HepG2 (cell line): ENCODE measurements around the gene NTM. TPM values are rescaled to one million over a fixed set of nuclear protein-coding genes. Genes with fewer than 3 reads are reported as not detected.

Experiments
- ATAC-seq: fragments of 200-7000 bp; cut with Tn5 transposase; 3 replicates; pipeline ENCODE4 v1.9.1; 2020; ENCODE audit warnings: mild to moderate bottlenecking, moderate library complexity
- BruUV-seq: library from RNA; stranded (reverse); fragments of 400-500 nt; replicated peaks from 2 replicates; lab custom pipeline; 2021; lab: Mats Ljungman, UMichigan
- CTCF ChIA-PET: fragments of 300-600 bp; formaldehyde crosslinking; extraction: SDS; loops from one replicate; lab custom pipeline; 2021; ENCODE audit warnings: low total read pairs, inconsistent platforms, low intra/inter-chr PET ratio; lab: Yijun Ruan, JAX
- POLR2A ChIA-PET: fragments of 350-600 bp; sonication (Branson Sonifier 250); formaldehyde crosslinking; loops from one replicate; lab custom pipeline; 2020; ENCODE audit warnings: antibody characterized with exemption, inconsistent platforms; lab: Yijun Ruan, JAX
- DNase-seq: peaks from one replicate; pipeline ENCODE4 v3.0.0-alpha.2; 2015; ENCODE audit warnings: low spot score
- FAIRE-seq: peaks from 3 replicates; lab custom pipeline; 2011; peaks lifted over from hg19 to GRCh38; lab: Jason Lieb, UNC
- H2AFZ ChIP-seq: one replicate; pipeline ENCODE4 v1.6.1; 2011; ENCODE audit warnings: low read length, inconsistent platforms
- H3K27ac ChIP-seq: fragments of 300-600 bp; 3 replicates; pipeline ENCODE4 v1.8.0; 2011; ENCODE audit warnings: mixed run types, mild to moderate bottlenecking, mixed read lengths, low read length, inconsistent platforms; ENCODE audit not compliant: insufficient read depth; ENCODE audit errors: extremely low read length
- H3K27me3 ChIP-seq, 2 experiments: fragments of 200-600 bp in 1 of 2; 2 replicates in 1 of 2; 3 replicates in 1 of 2; pipeline versions ENCODE4 v1.6.0 to v1.8.0; 2011; ENCODE audit warnings: low read length in 2 of 2, mild to moderate bottlenecking in 2 of 2, moderate library complexity in 2 of 2, inconsistent platforms in 1 of 2; ENCODE audit not compliant: insufficient read depth in 2 of 2, control insufficient read depth in 1 of 2
- H3K36me3 ChIP-seq, 2 experiments: fragments of 200-600 bp in 1 of 2; replicated peaks in 1 of 2; 2 replicates in 1 of 2; 3 replicates in 1 of 2; pipeline versions ENCODE4 v1.5.1 to v1.8.0; 2011; ENCODE audit warnings: low read length in 2 of 2, inconsistent platforms in 1 of 2; ENCODE audit not compliant: insufficient read depth in 2 of 2, control insufficient read depth in 1 of 2
- H3K4me1 ChIP-seq: 2 replicates; pipeline ENCODE4 v1.5.1; 2012; ENCODE audit warnings: low read length, inconsistent platforms; ENCODE audit not compliant: insufficient read depth
- H3K4me2 ChIP-seq: 2 replicates; pipeline ENCODE4 v1.6.0; 2011; ENCODE audit warnings: low read depth, low read length, inconsistent platforms
- H3K4me3 ChIP-seq, 3 experiments: fragments of 200-600 bp in 1 of 3; sonication (generic), shearing (Covaris generic) in 1 of 3; replicated peaks in 1 of 3; 2 replicates each; pipeline ENCODE4 v1.5.1; 2011 to 2016; ENCODE audit warnings: low read length in 3 of 3, inconsistent platforms in 2 of 3, low read depth in 2 of 3, mild to moderate bottlenecking in 2 of 3, control low read depth in 1 of 3, mixed read lengths in 1 of 3; ENCODE audit not compliant: insufficient read depth in 1 of 3
- H3K79me2 ChIP-seq: one replicate; pipeline ENCODE4 v1.6.1; 2011; ENCODE audit warnings: low read length, inconsistent platforms; ENCODE audit not compliant: insufficient read depth
- H3K9ac ChIP-seq: 2 replicates; pipeline ENCODE4 v1.6.0; 2011; ENCODE audit warnings: mild to moderate bottlenecking, low read depth, low read length, inconsistent platforms; ENCODE audit not compliant: insufficient read depth
- H3K9me3 ChIP-seq: 2 replicates; pipeline ENCODE4 v1.5.1; 2012; ENCODE audit warnings: mild to moderate bottlenecking, low read length
- H4K20me1 ChIP-seq: 2 replicates; pipeline ENCODE4 v1.6.0; 2011; ENCODE audit warnings: inconsistent platforms, mild to moderate bottlenecking, low read length, moderate library complexity; ENCODE audit not compliant: insufficient read depth
- HOXA3 ChIP-seq: sonication (generic); formaldehyde crosslinking; IDR thresholded peaks from 2 replicates; pipeline ENCODE4 v1.5.0; 2020; ENCODE audit warnings: missing genetic modification reagents
- MED8 ChIP-seq: sonication (generic); formaldehyde crosslinking; IDR thresholded peaks from 2 replicates; pipeline ENCODE4 v1.8.1; 2023; ENCODE audit warnings: mild to moderate bottlenecking, missing genetic modification reagents; ENCODE audit not compliant: insufficient replicate concordance
- PRDM10 ChIP-seq: sonication (generic); formaldehyde crosslinking; IDR thresholded peaks from 2 replicates; pipeline ENCODE4 v1.4.0; 2020; ENCODE audit warnings: low read depth, missing genetic modification reagents
- ZNF550 ChIP-seq: sonication (generic); formaldehyde crosslinking; IDR thresholded peaks from 2 replicates; pipeline ENCODE4 v1.4.0; 2020; ENCODE audit warnings: mild to moderate bottlenecking, missing genetic modification reagents, borderline replicate concordance
- WGBS: methylation state at CpG from one replicate; pipeline ENCODE4 v1.1.6; 2017; ENCODE audit warnings: low lambda C conversion rate; 5-methylcytosine and 5-hydroxymethylcytosine counted together
- in situ Hi-C: cut with HindIII; loops from 2 replicates; pipeline ENCODE4 v1.10.0; 2017; ENCODE audit warnings: low pct_unique_long_range_greater_than_20kb; ENCODE audit not compliant: extremely low pct_ligation_motif_present
- intact Hi-C: fragments of 100-400 bp; cut with micrococcal nuclease; formaldehyde crosslinking; loops from one replicate; pipeline ENCODE4 v1.10.0; 2022; ENCODE audit not compliant: unreplicated experiment
- polyA plus RNA-seq, 8 experiments: library from polyadenylated mRNA; depleted of rRNA in 3 of 8; stranded (reverse) in 7 of 8; unstranded in 1 of 8; fragments of >200 nt; fragmentation: Illumina TruSeq in 4 of 8; extraction: Trizol in 4 of 8; gene quantifications; 2 replicates each; pipeline versions ENCODE4 v1.2.1 to v1.2.3, GENCODE V29; 2011 to 2016; ENCODE audit warnings: low read depth in 4 of 8, missing spikeins in 1 of 8, mixed read lengths in 1 of 8; ENCODE audit not compliant: insufficient read depth in 1 of 8
- total RNA-seq, 5 experiments: library from RNA; depleted of rRNA; stranded (reverse); fragments of >200 nt; fragmentation: Illumina TruSeq; extraction: Trizol; gene quantifications; 2 replicates each; pipeline ENCODE4 v1.2.3, GENCODE V29; 2016; ENCODE audit warnings: low read depth in 1 of 5
- TF ChIP-seq, protein P1 (sequence below): sonication (generic); formaldehyde crosslinking; IDR thresholded peaks from 2 replicates; pipeline ENCODE4 v1.4.0; 2020; ENCODE audit warnings: mild to moderate bottlenecking, missing genetic modification reagents

NTM gene
- total and polyA plus RNA-seq, 2 of the 13 experiments (the other 11 are each of a cell fraction or from before 2014, with no cell fraction given): not detected

- no peak for TF ChIP-seq MED8 (CRISPR knock-in tag)
- TF ChIP-seq PRDM10 (CRISPR knock-in tag): no peak
- TF ChIP-seq HOXA3 (CRISPR knock-in tag): no peak
- TF ChIP-seq ZNF550 (CRISPR knock-in tag): no peak
- Histone ChIP-seq H3K9me3 (no peaks in the 10 kb centered on the region), H4K20me1 (no peaks in the 10 kb centered on the region), H3K27ac (no peak overlapping the region), H3K4me2 (no peak overlapping the region), H3K79me2 (no peaks in the 10 kb centered on the region), H3K4me1 (no peaks in the 10 kb centered on the region), H3K36me3 (no peaks in the 10 kb centered on the region), H3K4me3 (no peak overlapping the region), H2AFZ (no peak overlapping the region), H3K27me3 (peaks cover 1 to 24% of the 10 kb centered on the region in 2 experiments; a peak in 4 of 5 replicates), H3K9ac (no peak overlapping the region)
- FAIRE-seq: no peak
- DNase-seq: no peak
- intact Hi-C loops: no loop called here
- BruUV-seq: no TSS peak
- in situ Hi-C loops: no loop called here
- WGBS: 5% methylated on average over 3 of the region's 3 CpGs
- CTCF ChIA-PET: no interaction called here
- POLR2A ChIA-PET: no interaction called here
- no peak for ATAC-seq
These were observed 5.5 kb downstream of the NTM start for GRCh38 chr11:131375915-131376314.

- intact Hi-C loops: no loop called here
- 0% methylated on average over 1 of the region's 1 CpG for WGBS
- TF ChIP-seq, protein P1, sequence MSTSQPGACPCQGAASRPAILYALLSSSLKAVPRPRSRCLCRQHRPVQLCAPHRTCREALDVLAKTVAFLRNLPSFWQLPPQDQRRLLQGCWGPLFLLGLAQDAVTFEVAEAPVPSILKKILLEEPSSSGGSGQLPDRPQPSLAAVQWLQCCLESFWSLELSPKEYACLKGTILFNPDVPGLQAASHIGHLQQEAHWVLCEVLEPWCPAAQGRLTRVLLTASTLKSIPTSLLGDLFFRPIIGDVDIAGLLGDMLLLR (CRISPR knock-in tag): no peak
- BruUV-seq: no TSS peak
- Histone ChIP-seq H3K79me2 (no peaks in the 10 kb centered on the region), H3K9ac (no peak overlapping the region), H3K4me3 (no peak overlapping the region), H3K9me3 (no peaks in the 10 kb centered on the region), H3K36me3 (no peaks in the 10 kb centered on the region), H2AFZ (no peak overlapping the region), H3K4me2 (no peak overlapping the region), H3K4me1 (no peaks in the 10 kb centered on the region), H3K27me3 (peaks cover 0 to 6% of the 10 kb centered on the region in 2 experiments; a peak in 3 of 5 replicates), H3K27ac (no peak overlapping the region), H4K20me1 (no peaks in the 10 kb centered on the region)
- DNase-seq: no peak
- ATAC-seq: no peak
- CTCF ChIA-PET: no interaction called here
- in situ Hi-C loops: no loop called here
- no peak for FAIRE-seq
- POLR2A ChIA-PET: no interaction called here
These were observed 8.5 kb downstream of the NTM start for GRCh38 chr11:131378931-131379330.
